Stimulated activated CD4-positive, alpha-beta T cell treated with anti-CD3 and anti-CD28 coated beads, TNF-alpha, amount 100 ng/mL, for 48 hours (primary cell): ENCODE measurements around the gene DIAPH3.

Experiments
- DNase-seq, 3 donors: peaks; one replicate each; pipeline ENCODE4 v3.0.0-alpha.2; 2020; ENCODE audit warnings: low read depth in 3 of 3

The DIAPH3 gene

GRCh38 chr13:59960683-59961082 lies 203.0 kb downstream of the DIAPH3 start:
- DNase-seq = no peak

GRCh38 chr13:59957438-59957837 lies 206.3 kb downstream of the DIAPH3 start:
- DNase-seq = no peak

- DNase-seq = no peak
Observed at GRCh38 chr13:59954601-59955000, 209.1 kb downstream of the DIAPH3 start.

- no peak for DNase-seq
Observed at GRCh38 chr13:59951011-59951410, 212.7 kb downstream of the DIAPH3 start.

- no peak for DNase-seq
Observed at GRCh38 chr13:59950266-59950665, 213.5 kb downstream of the DIAPH3 start.

GRCh38 chr13:59948686-59949085 lies 215.0 kb downstream of the DIAPH3 start:
- no peak for DNase-seq

- no peak for DNase-seq
Observed at GRCh38 chr13:59946944-59947343, 216.8 kb downstream of the DIAPH3 start.

GRCh38 chr13:59931621-59932020 lies 232.1 kb downstream of the DIAPH3 start:
- DNase-seq = no peak

GRCh38 chr13:59924256-59924655 lies 239.5 kb downstream of the DIAPH3 start:
- DNase-seq = no peak

GRCh38 chr13:59915252-59915651 lies 248.5 kb downstream of the DIAPH3 start:
- no peak for DNase-seq

- no peak for DNase-seq
Observed at GRCh38 chr13:59914556-59914955, 249.2 kb downstream of the DIAPH3 start.

- no peak for DNase-seq
Observed at GRCh38 chr13:59906413-59907049, 257.2 kb downstream of the DIAPH3 start.

GRCh38 chr13:59901191-59901590 lies 262.5 kb downstream of the DIAPH3 start:
- no peak for DNase-seq

GRCh38 chr13:59898066-59898465 lies 265.7 kb downstream of the DIAPH3 start:
- DNase-seq = no peak

GRCh38 chr13:59893266-59893665 lies 270.5 kb downstream of the DIAPH3 start:
- DNase-seq = no peak

- no peak for DNase-seq
Observed at GRCh38 chr13:59891053-59891452, 272.7 kb downstream of the DIAPH3 start.

GRCh38 chr13:59890054-59890453 lies 273.7 kb downstream of the DIAPH3 start:
- no peak for DNase-seq

- no peak for DNase-seq
Observed at GRCh38 chr13:59888408-59888807, 275.3 kb downstream of the DIAPH3 start.

GRCh38 chr13:59885076-59885475 lies 278.7 kb downstream of the DIAPH3 start:
- no peak for DNase-seq

GRCh38 chr13:59883885-59884284 lies 279.8 kb downstream of the DIAPH3 start:
- no peak for DNase-seq

GRCh38 chr13:59880468-59880867 lies 283.3 kb downstream of the DIAPH3 start:
- DNase-seq = no peak

GRCh38 chr13:59879281-59879680 lies 284.4 kb downstream of the DIAPH3 start:
- DNase-seq = no peak

GRCh38 chr13:59877933-59878332 lies 285.8 kb downstream of the DIAPH3 start:
- DNase-seq = no peak

GRCh38 chr13:59874973-59875372 lies 288.8 kb downstream of the DIAPH3 start:
- DNase-seq = no peak
